Endometrial microvascular endothelial cells (primary cell): ENCODE results near the gene SLX4. TPM values are rescaled to one million over a fixed set of nuclear protein-coding genes. Genes with fewer than 3 reads are reported as not detected.
"Not testable (repeated sequence)": the region's sequence is repeated elsewhere in the genome, so short reads cannot be mapped to it uniquely, and the experiment has no call there.

Experiments used
- in situ Hi-C: cut with HindIII; loops from 2 replicates; pipeline ENCODE4 v1.10.0; 2017; ENCODE audit warnings: low sequenced_read_pairs, low pct_unique_long_range_greater_than_20kb; ENCODE audit errors: inconsistent ontology term
- total RNA-seq: library from RNA; depleted of rRNA; stranded (reverse); fragments of >200 nt; gene quantifications from one replicate; pipeline ENCODE4 v1.2.3, GENCODE V29; 2015; ENCODE audit errors: inconsistent ontology term

The SLX4 gene, protein sequence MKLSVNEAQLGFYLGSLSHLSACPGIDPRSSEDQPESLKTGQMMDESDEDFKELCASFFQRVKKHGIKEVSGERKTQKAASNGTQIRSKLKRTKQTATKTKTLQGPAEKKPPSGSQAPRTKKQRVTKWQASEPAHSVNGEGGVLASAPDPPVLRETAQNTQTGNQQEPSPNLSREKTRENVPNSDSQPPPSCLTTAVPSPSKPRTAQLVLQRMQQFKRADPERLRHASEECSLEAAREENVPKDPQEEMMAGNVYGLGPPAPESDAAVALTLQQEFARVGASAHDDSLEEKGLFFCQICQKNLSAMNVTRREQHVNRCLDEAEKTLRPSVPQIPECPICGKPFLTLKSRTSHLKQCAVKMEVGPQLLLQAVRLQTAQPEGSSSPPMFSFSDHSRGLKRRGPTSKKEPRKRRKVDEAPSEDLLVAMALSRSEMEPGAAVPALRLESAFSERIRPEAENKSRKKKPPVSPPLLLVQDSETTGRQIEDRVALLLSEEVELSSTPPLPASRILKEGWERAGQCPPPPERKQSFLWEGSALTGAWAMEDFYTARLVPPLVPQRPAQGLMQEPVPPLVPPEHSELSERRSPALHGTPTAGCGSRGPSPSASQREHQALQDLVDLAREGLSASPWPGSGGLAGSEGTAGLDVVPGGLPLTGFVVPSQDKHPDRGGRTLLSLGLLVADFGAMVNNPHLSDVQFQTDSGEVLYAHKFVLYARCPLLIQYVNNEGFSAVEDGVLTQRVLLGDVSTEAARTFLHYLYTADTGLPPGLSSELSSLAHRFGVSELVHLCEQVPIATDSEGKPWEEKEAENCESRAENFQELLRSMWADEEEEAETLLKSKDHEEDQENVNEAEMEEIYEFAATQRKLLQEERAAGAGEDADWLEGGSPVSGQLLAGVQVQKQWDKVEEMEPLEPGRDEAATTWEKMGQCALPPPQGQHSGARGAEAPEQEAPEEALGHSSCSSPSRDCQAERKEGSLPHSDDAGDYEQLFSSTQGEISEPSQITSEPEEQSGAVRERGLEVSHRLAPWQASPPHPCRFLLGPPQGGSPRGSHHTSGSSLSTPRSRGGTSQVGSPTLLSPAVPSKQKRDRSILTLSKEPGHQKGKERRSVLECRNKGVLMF (N-terminal part only)
- 9.7 TPM for total RNA-seq

DNA sequence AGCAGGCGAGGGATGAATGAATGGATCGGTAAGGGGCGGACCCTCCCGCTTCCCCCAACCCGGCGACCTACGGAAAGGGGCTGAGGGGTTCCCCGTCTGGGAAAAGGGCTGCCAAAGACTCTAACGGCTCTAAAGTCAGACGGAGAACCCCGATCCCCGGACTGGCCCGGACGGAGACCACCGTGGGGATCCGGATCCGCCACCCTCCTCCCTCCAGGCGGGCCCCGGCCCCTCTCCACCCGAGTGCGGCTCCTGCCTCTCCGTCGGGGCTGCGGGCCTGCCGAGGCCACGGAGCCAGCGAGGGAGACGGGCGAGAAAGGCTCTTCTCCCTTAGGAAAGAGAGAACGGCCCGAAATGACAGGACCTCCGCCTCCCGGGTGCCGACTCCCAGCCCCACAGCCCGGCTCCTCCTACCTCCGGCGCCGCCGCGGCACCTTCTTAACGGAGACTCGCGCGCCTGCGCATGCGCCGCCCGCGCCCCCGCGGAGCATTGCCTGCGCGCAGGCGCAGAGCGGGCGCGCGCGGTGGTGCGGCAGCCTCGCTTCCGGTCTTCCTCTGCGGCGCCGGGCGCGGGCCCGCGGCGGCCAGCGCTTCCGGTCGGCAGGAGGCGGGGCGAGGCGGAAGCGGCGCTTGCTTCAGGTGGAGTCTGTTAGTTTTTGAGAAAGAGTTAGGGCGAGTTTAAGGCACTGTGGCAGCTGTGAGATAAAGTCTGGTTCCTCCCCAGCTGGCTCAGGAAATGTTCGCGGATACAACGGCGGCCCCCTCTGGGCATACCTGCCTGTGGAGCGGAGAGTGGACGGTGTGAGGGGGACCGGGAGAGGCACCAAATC lies at the start of gene SLX4:
Gene SLX4 (minus strand): TSS at position 461 of the 830 bp plus-strand sequence. CDS start 2,642 bp downstream, outside the sequence.
- in situ Hi-C loops, result no loop called here

DNA sequence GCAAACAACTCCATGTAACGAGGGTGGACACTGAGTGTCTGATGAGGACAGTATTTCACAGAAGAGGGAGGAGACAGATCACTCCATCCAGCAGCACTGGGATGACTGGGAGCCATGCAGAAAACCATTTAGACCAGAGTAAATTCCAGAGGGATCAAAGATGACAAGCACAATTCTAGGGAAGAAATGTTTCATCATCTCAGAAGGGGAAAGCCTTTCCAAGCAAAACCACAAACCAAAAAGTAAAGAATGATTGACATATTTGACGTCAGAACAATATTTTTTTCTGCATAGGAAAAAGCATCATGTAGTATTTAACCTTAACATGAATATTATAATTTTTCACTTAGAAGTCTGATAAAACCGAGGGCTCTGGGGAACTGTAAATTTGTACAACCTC lies 47.8 kb upstream of the SLX4 start:
- in situ Hi-C loops, result no loop called here

GRCh38 chr16:3656491-3657468 lies 45.4 kb upstream of the SLX4 start:
- in situ Hi-C loops, result no loop called here

- in situ Hi-C loops, result not testable (repeated sequence)
Measured at GRCh38 chr16:3656160-3656490, 44.7 kb upstream of the SLX4 start.

DNA sequence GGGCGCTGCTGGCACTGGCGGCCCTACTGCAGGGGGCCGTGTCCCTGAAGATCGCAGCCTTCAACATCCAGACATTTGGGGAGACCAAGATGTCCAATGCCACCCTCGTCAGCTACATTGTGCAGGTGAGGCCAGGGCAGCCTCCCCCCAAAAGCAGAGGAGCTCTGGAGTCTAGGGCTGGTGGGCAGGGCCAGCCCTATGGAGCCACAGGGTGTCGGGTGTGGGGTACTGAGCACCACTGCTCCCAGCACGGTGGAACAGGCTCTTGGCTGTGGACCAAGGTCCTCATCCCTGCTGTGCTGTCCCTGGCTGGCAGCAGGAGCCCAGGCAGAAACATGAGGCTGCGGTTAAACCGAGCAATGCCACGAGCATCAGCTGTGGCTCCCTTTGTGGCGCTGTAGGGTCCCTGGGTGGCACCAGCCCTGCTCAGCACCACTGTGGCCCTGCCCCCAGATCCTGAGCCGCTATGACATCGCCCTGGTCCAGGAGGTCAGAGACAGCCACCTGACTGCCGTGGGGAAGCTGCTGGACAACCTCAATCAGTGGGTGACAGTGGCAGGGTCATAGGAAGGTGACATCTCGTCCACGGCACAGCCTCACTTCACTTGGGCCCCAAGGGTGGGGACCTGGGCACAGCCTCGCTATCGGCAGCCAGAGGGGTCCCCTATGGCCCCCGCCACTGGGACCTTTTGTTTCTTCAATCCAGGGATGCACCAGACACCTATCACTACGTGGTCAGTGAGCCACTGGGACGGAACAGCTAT lies 44.2 kb upstream of the SLX4 start:
- in situ Hi-C loops, result no loop called here

DNA sequence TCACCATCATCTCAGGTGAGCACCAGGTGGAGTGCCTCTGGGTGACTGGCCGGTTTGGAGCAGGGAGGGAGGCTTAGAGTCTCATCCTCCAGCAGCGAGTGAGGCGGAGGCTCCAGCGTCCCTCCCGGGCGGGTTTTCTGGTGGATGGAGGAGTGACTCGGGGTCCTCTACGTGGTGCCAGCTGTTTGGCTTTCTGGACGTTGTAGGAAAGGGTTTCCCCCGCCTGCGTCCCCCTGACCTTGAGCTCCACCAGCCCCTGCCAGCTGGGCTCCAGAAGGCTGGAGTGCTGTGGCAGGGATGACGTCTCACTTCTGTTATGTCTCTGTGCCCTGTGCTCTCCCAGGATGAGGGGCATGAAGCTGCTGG lies 43.6 kb upstream of the SLX4 start:
- in situ Hi-C loops, result no loop called here

DNA sequence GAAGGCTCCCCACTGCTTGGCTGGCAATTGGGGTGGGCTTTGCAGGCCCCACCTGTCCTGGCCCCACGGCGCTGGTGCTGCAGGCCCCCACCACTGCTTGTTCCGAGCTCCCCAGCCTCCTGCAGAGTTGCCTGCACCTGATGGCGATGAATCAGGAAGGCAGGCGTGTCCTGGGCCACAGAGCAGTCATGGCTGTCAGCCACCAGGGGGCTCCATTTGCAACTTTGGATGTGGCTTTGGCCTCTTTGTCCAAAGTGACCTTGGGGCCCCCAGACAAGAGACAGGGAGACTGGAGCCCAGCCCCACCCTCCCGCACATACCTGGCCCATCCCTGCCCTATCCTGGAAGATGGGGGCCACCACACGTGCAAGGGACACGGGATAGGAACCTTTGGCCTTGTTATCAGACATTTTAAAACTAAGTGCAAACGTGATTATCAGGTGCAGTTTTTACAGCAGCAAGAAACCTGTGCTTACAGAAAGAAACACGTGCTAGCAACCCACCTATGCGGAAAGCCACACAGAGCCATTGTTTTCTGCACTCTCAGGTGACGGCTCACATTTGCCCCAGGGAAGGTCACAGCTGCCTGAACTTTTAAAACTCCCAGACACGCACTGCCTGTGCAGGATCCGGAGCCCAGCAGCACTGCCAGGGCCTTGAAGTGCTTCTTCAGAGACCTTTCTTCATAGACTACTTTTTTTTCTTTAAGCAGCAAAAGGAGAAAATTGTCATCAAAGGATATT lies 43.0 kb upstream of the SLX4 start, which contains the start of gene DNASE1:
Gene DNASE1 (plus strand): TSS at position 443 of the 743 bp plus-strand sequence. CDS start 683 bp downstream, outside the sequence.
- in situ Hi-C loops, result no loop called here

DNA sequence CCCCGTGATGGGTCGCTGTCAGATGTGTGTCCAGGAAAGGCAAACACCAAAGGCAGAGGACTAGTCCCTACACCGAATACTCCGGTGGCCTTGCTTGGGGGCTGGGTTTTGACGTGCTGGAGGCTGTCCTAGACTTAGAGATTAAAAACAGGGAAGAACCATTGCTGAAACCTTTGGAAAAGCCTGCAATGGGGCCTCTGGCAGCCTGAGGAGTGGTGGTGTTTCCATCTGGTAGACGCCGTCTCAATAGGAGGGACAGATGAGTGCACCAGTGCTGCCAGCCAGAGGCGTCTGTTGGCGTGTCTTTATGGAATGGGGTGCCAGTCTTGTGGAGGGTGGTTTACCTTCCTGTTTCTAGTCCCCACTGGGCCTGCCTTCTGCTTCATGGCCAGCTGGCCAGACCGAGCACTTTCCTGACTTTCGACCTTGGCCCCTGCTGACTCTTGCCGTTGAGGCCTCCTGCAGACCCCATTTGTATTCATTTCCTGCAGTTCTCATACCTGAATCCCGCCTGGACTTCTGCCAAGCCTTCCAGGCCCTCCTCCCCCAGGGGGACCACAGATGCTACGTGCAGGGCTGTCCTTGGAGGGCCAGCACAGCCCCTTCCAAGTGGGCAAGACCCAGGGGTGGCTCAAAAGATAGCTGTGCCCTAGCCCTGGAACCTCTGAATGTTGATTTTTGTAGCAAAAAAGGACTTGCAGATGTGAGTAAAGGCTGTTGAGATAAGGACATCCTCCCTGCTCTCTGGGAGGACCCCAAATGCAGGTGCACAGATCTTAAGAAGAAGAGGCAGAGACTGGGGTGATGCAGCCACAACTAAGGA lies 41.2 kb upstream of the SLX4 start:
- in situ Hi-C loops, result no loop called here

DNA sequence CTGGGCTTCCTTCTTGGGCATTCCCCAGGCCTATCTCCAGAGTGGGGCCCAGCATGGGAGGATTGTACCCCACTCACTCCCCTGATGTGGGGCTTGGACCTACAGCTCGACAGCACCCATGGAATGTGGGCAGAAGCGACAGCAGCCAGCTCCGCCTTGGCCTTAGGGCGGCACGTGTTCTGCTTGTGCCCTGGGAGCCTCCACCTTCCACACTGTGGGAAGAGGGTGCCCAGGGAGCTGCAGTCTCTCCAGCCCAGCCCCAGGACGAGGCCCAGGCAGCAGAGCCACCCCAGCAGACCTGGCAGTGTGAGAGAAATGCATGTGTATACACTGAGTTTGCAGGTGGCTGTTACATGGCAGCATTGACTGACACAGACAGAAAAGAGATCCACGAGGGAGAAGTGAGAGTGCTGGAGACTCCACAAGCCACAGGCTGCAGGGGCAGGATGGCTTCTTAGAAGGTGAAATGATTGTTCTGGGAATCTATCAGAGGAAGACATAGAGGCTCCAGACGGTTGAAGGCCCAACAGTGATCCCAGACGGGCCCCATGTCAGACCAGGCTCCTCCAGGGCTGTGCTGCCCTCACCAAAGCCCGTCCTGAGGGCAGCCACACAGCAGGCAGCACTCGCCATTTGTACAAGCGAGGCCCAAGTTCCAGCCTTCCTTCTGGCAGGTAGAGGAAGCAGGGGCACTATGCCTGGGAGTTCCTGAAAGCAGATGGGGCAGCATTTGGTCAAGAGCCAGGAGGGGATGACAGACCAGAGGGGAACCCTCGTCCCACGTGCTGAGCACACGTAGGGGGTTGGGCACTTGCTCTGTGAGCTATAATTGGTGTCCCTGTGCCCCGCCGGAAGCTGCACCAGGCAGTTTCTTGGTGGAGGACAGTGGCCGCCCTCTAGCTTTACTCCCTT lies 40.3 kb upstream of the SLX4 start:
- in situ Hi-C loops, result no loop called here

- in situ Hi-C loops, result no loop called here
Measured at GRCh38 chr16:3650631-3651265, 39.3 kb upstream of the SLX4 start.

GRCh38 chr16:3646348-3646920 lies 35.0 kb upstream of the SLX4 start:
- in situ Hi-C loops, result no loop called here

- in situ Hi-C loops, result no loop called here
Measured at GRCh38 chr16:3645504-3646347, 34.3 kb upstream of the SLX4 start.

DNA sequence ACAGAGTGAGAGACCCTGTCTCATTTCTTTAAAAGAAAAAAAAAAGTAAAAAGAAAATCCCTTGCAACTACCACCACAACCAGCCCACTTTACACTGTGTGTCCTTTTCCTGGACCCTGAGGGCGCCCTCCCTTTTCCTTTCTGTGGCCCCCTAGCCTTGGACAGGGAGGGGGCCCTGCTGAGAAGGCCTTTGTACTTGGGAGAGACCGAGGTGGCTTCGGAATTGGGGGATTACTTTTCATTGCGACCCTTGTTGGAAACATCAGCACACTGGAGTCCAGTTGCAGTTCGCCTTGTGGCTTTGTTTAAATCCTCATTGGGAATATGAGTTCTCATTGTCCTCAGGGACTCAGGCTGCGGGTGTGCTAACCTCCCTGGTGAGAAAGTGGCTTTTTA lies 33.7 kb upstream of the SLX4 start:
- in situ Hi-C loops, result no loop called here
